ENCODE measurements around the gene LPAR2. TPM values are rescaled to one million over a fixed set of nuclear protein-coding genes. Genes with fewer than 3 reads are reported as not detected.

The LPAR2 gene
- total RNA-seq, 4 donors from 2014 or later: 0.78 to 3.5 (median 2.3) TPM

GRCh38 chr19:19587771-19588170 is 40.2 kb downstream of the LPAR2 start:
- H3K4me1 ChIP-seq: peaks cover 0 to 15% (median 5%) of the 10 kb centered on the region in 3 donors
- no peaks in the 10 kb centered on the region for H3K9me3 ChIP-seq
- WGBS, 2 donors (ENCODE audit: low coverage in 1 of 2): 91 to 94% methylated on average over 5 of the region's 5 CpGs
- no peaks in the 10 kb centered on the region for H3K36me3 ChIP-seq
- H3K4me3 ChIP-seq: no peak overlapping the region
- no peak for TF ChIP-seq CTCF (IDR thresholded peaks at IDR 0.05)
- TF ChIP-seq POLR2AphosphoS5 (IDR thresholded peaks at IDR 0.05): no peak
- TF ChIP-seq EP300 (IDR thresholded peaks at IDR 0.05): no peak
- no peak for TF ChIP-seq POLR2A (IDR thresholded peaks at IDR 0.05)
- H3K27ac ChIP-seq: no peak overlapping the region
- no peak for ATAC-seq
- no peaks in the 10 kb centered on the region for H3K27me3 ChIP-seq

GRCh38 chr19:19584356-19584755 is 43.7 kb downstream of the LPAR2 start:
- no peaks in the 10 kb centered on the region for H3K4me1 ChIP-seq
- no peaks in the 10 kb centered on the region for H3K9me3 ChIP-seq
- no peaks in the 10 kb centered on the region for H3K36me3 ChIP-seq
- H3K27me3 ChIP-seq: peaks cover 3% of the 10 kb centered on the region
- no peak overlapping the region for H3K4me3 ChIP-seq
- TF ChIP-seq CTCF (IDR thresholded peaks at IDR 0.05) (no peak), POLR2AphosphoS5 (IDR thresholded peaks at IDR 0.05) (no peak), EP300 (IDR thresholded peaks at IDR 0.05) (no peak), POLR2A (IDR thresholded peaks at IDR 0.05) (no peak)
- no peak for ATAC-seq
- H3K27ac ChIP-seq: no peak overlapping the region
- 83 to 93% methylated on average over 3 of the region's 6 CpGs for WGBS, 2 donors (ENCODE audit: low coverage in 1 of 2)

- no peak for ATAC-seq
- TF ChIP-seq POLR2AphosphoS5 (IDR thresholded peaks at IDR 0.05) (no peak), POLR2A (IDR thresholded peaks at IDR 0.05) (no peak), EP300 (IDR thresholded peaks at IDR 0.05) (no peak), CTCF (IDR thresholded peaks at IDR 0.05) (no peak)
- H3K36me3 ChIP-seq: no peaks in the 10 kb centered on the region
- peaks cover 3% of the 10 kb centered on the region for H3K27me3 ChIP-seq
- WGBS, 2 donors (ENCODE audit: low coverage in 1 of 2): 74 to 87% methylated on average over 2 to 3 of the region's 6 CpGs
- no peaks in the 10 kb centered on the region for H3K9me3 ChIP-seq
- H3K27ac ChIP-seq: no peak overlapping the region
- no peaks in the 10 kb centered on the region for H3K4me1 ChIP-seq
- H3K4me3 ChIP-seq: no peak overlapping the region
Measured at GRCh38 chr19:19582471-19582870, 45.5 kb downstream of the LPAR2 start.

GRCh38 chr19:19581391-19581790 is 46.6 kb downstream of the LPAR2 start:
- H3K9me3 ChIP-seq: no peaks in the 10 kb centered on the region
- H3K4me3 ChIP-seq: no peak overlapping the region
- no peaks in the 10 kb centered on the region for H3K4me1 ChIP-seq
- H3K27ac ChIP-seq: no peak overlapping the region
- no peak for TF ChIP-seq POLR2AphosphoS5 (IDR thresholded peaks at IDR 0.05)
- no peak for TF ChIP-seq CTCF (IDR thresholded peaks at IDR 0.05)
- no peak for TF ChIP-seq EP300 (IDR thresholded peaks at IDR 0.05)
- no peaks in the 10 kb centered on the region for H3K36me3 ChIP-seq
- H3K27me3 ChIP-seq: peaks cover 3% of the 10 kb centered on the region
- WGBS, 2 donors (ENCODE audit: low coverage in 1 of 2): 100% methylated on average over 1 of the region's 13 CpGs; no CpG with 5 or more reads in 1 of the 2 donors
- ATAC-seq: no peak

- Histone ChIP-seq H3K27ac (no peak overlapping the region), H3K9me3 (no peaks in the 10 kb centered on the region), H3K36me3 (no peaks in the 10 kb centered on the region), H3K4me1 (no peaks in the 10 kb centered on the region), H3K4me3 (no peak overlapping the region), H3K27me3 (peaks cover 3% of the 10 kb centered on the region)
- no peak for TF ChIP-seq CTCF (IDR thresholded peaks at IDR 0.05)
- no peak for TF ChIP-seq POLR2AphosphoS5 (IDR thresholded peaks at IDR 0.05)
- TF ChIP-seq POLR2A (IDR thresholded peaks at IDR 0.05): no peak
- no peak for TF ChIP-seq EP300 (IDR thresholded peaks at IDR 0.05)
- WGBS, 2 donors (ENCODE audit: low coverage in 1 of 2): 100% methylated on average over 1 of the region's 4 CpGs
- ATAC-seq: no peak
Measured at GRCh38 chr19:19580418-19580817, 47.6 kb downstream of the LPAR2 start.

Data from gastroesophageal sphincter (tissue), 4 donors.